ENCODE measurements around the gene PIBF1.
"Not testable (repeated sequence)": the region's sequence is repeated elsewhere in the genome, so short reads cannot be mapped to it uniquely, and the experiment has no call there.

PIBF1 gene

GRCh38 chr13:72781451-72782439 lies at the start of gene PIBF1, which contains the start of gene DIS3:
Gene PIBF1, plus strand, starts transcription at chr13:72782133. Its CDS starts 1,337 bp downstream, at chr13:72783470.
Gene DIS3, minus strand, starts transcription at chr13:72781900. Its CDS starts 68 bp downstream, at chr13:72781832.
- DNase-seq (ENCODE audit: low read depth): peak; percentile 94

- DNase-seq (ENCODE audit: low read depth): no peak
Measured at GRCh38 chr13:72737033-72737432, 44.9 kb upstream of the PIBF1 start.

GRCh38 chr13:72740015-72740414 lies 41.9 kb upstream of the PIBF1 start:
- DNase-seq (ENCODE audit: low read depth): no peak

GRCh38 chr13:72745260-72745659 lies 36.7 kb upstream of the PIBF1 start:
- no peak for DNase-seq (ENCODE audit: low read depth)

GRCh38 chr13:72751220-72751619 lies 30.7 kb upstream of the PIBF1 start:
- no peak for DNase-seq (ENCODE audit: low read depth)

GRCh38 chr13:72754111-72754510 lies 27.8 kb upstream of the PIBF1 start:
- DNase-seq (ENCODE audit: low read depth): no peak

GRCh38 chr13:72757792-72758535 lies 24.0 kb upstream of the PIBF1 start:
- no peak for DNase-seq (ENCODE audit: low read depth)

- DNase-seq (ENCODE audit: low read depth): no peak
Measured at GRCh38 chr13:72760189-72760588, 21.7 kb upstream of the PIBF1 start.

- DNase-seq (ENCODE audit: low read depth): no peak
Measured at GRCh38 chr13:72763411-72763810, 18.5 kb upstream of the PIBF1 start.

GRCh38 chr13:72774019-72774418 lies 7.9 kb upstream of the PIBF1 start:
- DNase-seq (ENCODE audit: low read depth): no peak

- DNase-seq (ENCODE audit: low read depth): no peak
Measured at GRCh38 chr13:72782717-72783116, 784 bp downstream of the PIBF1 start.

GRCh38 chr13:72784679-72785078 lies 2.7 kb downstream of the PIBF1 start:
- DNase-seq (ENCODE audit: low read depth): not testable (repeated sequence)

- DNase-seq (ENCODE audit: low read depth): no peak
Measured at GRCh38 chr13:72788831-72789230, 6.9 kb downstream of the PIBF1 start.

GRCh38 chr13:72792640-72793039 lies 10.7 kb downstream of the PIBF1 start:
- no peak for DNase-seq (ENCODE audit: low read depth)

- DNase-seq (ENCODE audit: low read depth): no peak
Measured at GRCh38 chr13:72798817-72799216, 16.9 kb downstream of the PIBF1 start.

- DNase-seq (ENCODE audit: low read depth): no peak
Measured at GRCh38 chr13:72804301-72804700, 22.4 kb downstream of the PIBF1 start.

- no peak for DNase-seq (ENCODE audit: low read depth)
Measured at GRCh38 chr13:72805676-72806346, 23.9 kb downstream of the PIBF1 start.

GRCh38 chr13:72806514-72806913 lies 24.6 kb downstream of the PIBF1 start:
- not testable (repeated sequence) for DNase-seq (ENCODE audit: low read depth)

- no peak for DNase-seq (ENCODE audit: low read depth)
Measured at GRCh38 chr13:72808917-72809500, 27.1 kb downstream of the PIBF1 start.

GRCh38 chr13:72820156-72820897 lies 38.4 kb downstream of the PIBF1 start:
- no peak for DNase-seq (ENCODE audit: low read depth)

GRCh38 chr13:72820898-72821279 lies 39.0 kb downstream of the PIBF1 start:
- DNase-seq (ENCODE audit: low read depth): no peak
